Measurements from ENCODE around the gene ZCCHC12.

ZCCHC12 gene

DNA sequence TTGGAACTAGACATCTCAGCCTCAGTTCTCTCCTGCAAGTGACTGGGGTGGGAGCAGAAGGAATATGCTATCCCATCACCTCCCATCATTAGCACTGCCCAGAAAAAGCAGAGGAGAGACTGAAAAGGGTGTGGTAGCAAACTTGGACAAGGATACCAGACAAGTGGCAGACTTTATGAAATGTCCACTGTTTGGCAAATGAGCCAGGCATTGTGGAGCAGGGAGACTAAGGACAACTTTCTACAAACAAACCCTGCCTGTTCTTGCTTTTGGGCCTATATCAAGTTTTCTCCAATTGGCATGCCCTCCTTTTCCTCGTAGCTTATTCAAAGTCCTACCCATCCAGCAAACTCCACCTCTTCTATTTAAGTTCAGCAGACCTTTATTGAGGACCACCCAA lies 41.6 kb downstream of the ZCCHC12 start:
- DNase-seq (ENCODE audit: low read depth in 2 of 2): no peak
- H3K4me3 ChIP-seq (replicated peaks in 1 of 2; ENCODE audit: low read depth in 2 of 2, low read length in 2 of 2): no peak overlapping the region
- no peak for TF ChIP-seq CTCF (IDR thresholded peaks at IDR 0.05; ENCODE audit: low read depth, low read length)

- DNase-seq (ENCODE audit: low read depth in 2 of 2): no peak
- no peak overlapping the region for H3K4me3 ChIP-seq (replicated peaks in 1 of 2; ENCODE audit: low read depth in 2 of 2, low read length in 2 of 2)
- TF ChIP-seq CTCF (IDR thresholded peaks at IDR 0.05; ENCODE audit: low read depth, low read length): no peak
Observed at GRCh38 chrX:118867251-118867650, 43.6 kb downstream of the ZCCHC12 start.

DNA sequence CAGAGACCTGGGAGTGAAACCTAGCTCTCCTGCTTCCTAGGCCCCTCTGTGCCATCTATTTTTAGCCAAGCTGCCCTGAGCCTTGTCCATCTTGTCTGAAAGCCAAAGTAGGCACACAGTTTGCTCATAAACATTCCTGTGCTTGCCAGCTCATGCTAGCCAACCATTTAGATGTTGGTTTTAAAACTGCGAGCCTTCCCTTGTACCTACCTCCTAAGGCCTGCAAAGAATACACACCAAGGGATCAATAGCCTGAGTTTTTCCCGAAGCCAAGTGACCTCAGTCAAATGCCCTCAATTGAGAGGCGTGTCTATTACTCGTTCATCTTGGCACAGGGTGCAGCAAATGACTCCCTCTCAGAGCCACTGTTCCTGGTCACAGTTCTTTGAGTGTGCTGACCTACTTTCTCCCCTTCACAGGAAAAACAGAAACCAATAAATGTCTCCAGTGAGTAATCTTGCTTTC lies 48.5 kb downstream of the ZCCHC12 start:
- no peak for DNase-seq (ENCODE audit: low read depth in 2 of 2)
- TF ChIP-seq CTCF (IDR thresholded peaks at IDR 0.05; ENCODE audit: low read depth, low read length): no peak
- no peak overlapping the region for H3K4me3 ChIP-seq (replicated peaks in 1 of 2; ENCODE audit: low read depth in 2 of 2, low read length in 2 of 2)
